Peyer's patch (tissue), 4 donors: ENCODE data around the gene PTP4A2.

Source experiments
- POLR2A ChIP-seq, 2 donors: fragments of 450-650 bp; IDR thresholded peaks; one replicate each; pipeline ENCODE4 v1.5.1; 2017; ENCODE audit warnings: antibody characterized with exemption in 2 of 2, mild to moderate bottlenecking in 2 of 2, moderate library complexity in 2 of 2
- TF ChIP-seq, protein P1 (sequence below), 6 experiments: fragments of 450-650 bp in 4 of 6; fragments of 200-600 bp in 2 of 6; sonication (generic) in 1 of 6; IDR thresholded peaks; one replicate each; pipeline ENCODE4 v1.5.1; 2017 to 2019; ENCODE audit warnings: antibody characterized with exemption in 6 of 6, mild to moderate bottlenecking in 3 of 6, moderate library complexity in 1 of 6

DNA sequence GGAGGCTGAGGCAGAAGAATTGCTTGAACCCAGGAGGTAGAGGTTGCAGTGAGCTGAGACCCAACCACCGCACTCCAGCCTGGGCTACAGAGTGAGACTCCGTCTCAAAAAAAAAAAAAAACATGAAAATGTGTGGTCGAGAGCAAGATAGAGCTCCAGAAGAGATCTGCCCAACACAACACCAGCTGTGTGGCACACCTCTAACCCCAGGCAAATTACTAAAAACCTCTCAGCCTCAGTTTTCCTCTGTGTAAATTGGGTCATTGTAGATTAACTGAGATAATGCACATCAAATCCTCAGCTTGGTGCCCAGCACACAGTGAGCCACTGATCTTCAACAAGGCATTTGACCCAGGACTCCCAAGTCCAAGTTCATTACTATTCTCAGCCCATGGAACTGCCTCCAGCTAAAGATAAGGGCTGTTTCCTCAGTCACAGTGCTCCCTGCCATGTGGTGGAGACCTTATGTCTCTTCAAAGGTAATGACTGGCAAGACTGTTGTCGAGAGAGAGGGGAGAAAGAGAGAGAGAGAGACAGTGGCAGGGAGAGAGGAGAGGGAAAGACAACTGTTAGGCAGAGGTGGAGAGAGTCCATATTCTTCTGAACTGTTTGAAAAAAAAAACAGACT is 58.1 kb downstream of the PTP4A2 start:
- TF ChIP-seq, protein P1, sequence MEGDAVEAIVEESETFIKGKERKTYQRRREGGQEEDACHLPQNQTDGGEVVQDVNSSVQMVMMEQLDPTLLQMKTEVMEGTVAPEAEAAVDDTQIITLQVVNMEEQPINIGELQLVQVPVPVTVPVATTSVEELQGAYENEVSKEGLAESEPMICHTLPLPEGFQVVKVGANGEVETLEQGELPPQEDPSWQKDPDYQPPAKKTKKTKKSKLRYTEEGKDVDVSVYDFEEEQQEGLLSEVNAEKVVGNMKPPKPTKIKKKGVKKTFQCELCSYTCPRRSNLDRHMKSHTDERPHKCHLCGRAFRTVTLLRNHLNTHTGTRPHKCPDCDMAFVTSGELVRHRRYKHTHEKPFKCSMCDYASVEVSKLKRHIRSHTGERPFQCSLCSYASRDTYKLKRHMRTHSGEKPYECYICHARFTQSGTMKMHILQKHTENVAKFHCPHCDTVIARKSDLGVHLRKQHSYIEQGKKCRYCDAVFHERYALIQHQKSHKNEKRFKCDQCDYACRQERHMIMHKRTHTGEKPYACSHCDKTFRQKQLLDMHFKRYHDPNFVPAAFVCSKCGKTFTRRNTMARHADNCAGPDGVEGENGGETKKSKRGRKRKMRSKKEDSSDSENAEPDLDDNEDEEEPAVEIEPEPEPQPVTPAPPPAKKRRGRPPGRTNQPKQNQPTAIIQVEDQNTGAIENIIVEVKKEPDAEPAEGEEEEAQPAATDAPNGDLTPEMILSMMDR (IDR thresholded peaks at IDR 0.05): no peak
- no peak for TF ChIP-seq POLR2A (IDR thresholded peaks at IDR 0.05)
